IMR-90 (cell line): ENCODE data around the gene ARVCF.

Experiments used
- CTCF ChIP-seq: conservative IDR thresholded peaks from 2 replicates; pipeline ENCODE4 v1.5.1; 2012; ENCODE audit warnings: mild to moderate bottlenecking, low read depth, low read length, improper control_type of control experiment
- POLR2A ChIP-seq: IDR thresholded peaks from 2 replicates; pipeline ENCODE4 v1.6.1; 2012; ENCODE audit warnings: mild to moderate bottlenecking, low read depth, low read length
- RAD21 ChIP-seq: IDR thresholded peaks from 2 replicates; pipeline ENCODE4 v1.6.1; 2012; ENCODE audit warnings: low read length, improper control_type of control experiment

- TF ChIP-seq POLR2A (no peak), CTCF (no peak), RAD21 (no peak)
These were observed 39.1 kb downstream of the ARVCF start for GRCh38 chr22:19977296-19978243.
